NB4 (cell line): ENCODE data around the gene KAT6B.

Experiments
- CTCF ChIP-seq: IDR thresholded peaks from one replicate; pipeline ENCODE4 v1.5.1; 2012; ENCODE audit warnings: low read depth, low read length
- MAX ChIP-seq: IDR thresholded peaks from 2 replicates; pipeline ENCODE4 v1.6.1; 2011; ENCODE audit warnings: low read depth, low read length
- MYC ChIP-seq: IDR thresholded peaks from 2 replicates; pipeline ENCODE4 v1.6.1; 2011; ENCODE audit warnings: low read depth, low read length

GRCh38 chr10:74797550-74797949 is 28.9 kb upstream of the KAT6B start:
- TF ChIP-seq MAX (no peak), MYC (no peak), CTCF (no peak)
